ENCODE results near the gene FAM241B. TPM values are rescaled to one million over a fixed set of nuclear protein-coding genes. Genes with fewer than 3 reads are reported as not detected.

FAM241B gene
- total RNA-seq, 1 experiment from 2014 or later = 24.4 TPM

GRCh38 chr10:69636626-69637605, 6.9 kb downstream of the FAM241B start:
- CTCF ChIA-PET = interaction anchor here (0.6 to 15.6 kb wide), 51 partner anchors 9 to 324 kb away, joined by 3 to 511 read pairs (median 6); partner anchors contain the start of genes NEUROG3 and TSPAN15
- ATAC-seq (peak; percentile 76), DNase-seq (ENCODE audit: low spot score) (peak; percentile 66)
- Mint-ChIP-seq H3K27ac (no peak overlapping the region), H3K9me3 (no peaks in the 10 kb centered on the region), H3K36me3 (peaks cover 17% of the 10 kb centered on the region), H3K4me1 (peaks cover 13% of the 10 kb centered on the region), H3K4me3 (no peak overlapping the region), H3K27me3 (ENCODE audit: low read depth) (no peaks in the 10 kb centered on the region)
- POLR2A ChIA-PET = interaction anchor here (1.6 to 3.4 kb wide), 2 partner anchors 80 to 121 kb away, joined by 3 to 19 read pairs; no protein-coding TSS in a partner anchor
- TF ChIP-seq SMAD4 (CRISPR knock-in tag; IDR thresholded peaks at IDR 0.05) (no peak), ZNF281 (CRISPR knock-in tag; IDR thresholded peaks at IDR 0.05) (no peak)

GRCh38 chr10:69638642-69639041, 8.6 kb downstream of the FAM241B start:
- TF ChIP-seq TCF7 (CRISPR knock-in tag; IDR thresholded peaks at IDR 0.05; ENCODE audit: low read depth) (no peak), JUN (CRISPR knock-in tag; IDR thresholded peaks at IDR 0.05) (no peak)
- ATAC-seq (no peak), DNase-seq (ENCODE audit: low spot score) (no peak)
- Mint-ChIP-seq H3K36me3 (peaks cover 6% of the 10 kb centered on the region), H3K27me3 (ENCODE audit: low read depth) (no peaks in the 10 kb centered on the region; the same call in 1 of the 2 replicates), H3K9me3 (0 out of 2 replicates have a peak, but pooled peaks cover 3% of the 10 kb centered on the region), H3K4me1 (peaks cover 13% of the 10 kb centered on the region), H3K4me3 (no peak overlapping the region), H3K27ac (no peak overlapping the region)
- ChIA-PET CTCF (interaction anchor here (0.6 to 15.6 kb wide), 9 partner anchors 18 to 232 kb away, joined by 3 to 511 read pairs (median 4); partner anchors contain the start of gene NEUROG3), POLR2A (no interaction called here)

GRCh38 chr10:69639291-69640195, 9.5 kb downstream of the FAM241B start:
- DNase-seq (ENCODE audit: low spot score) = peak; percentile 81
- CTCF ChIA-PET = interaction anchor here (0.7 to 15.6 kb wide), 9 partner anchors 17 to 233 kb away, joined by 3 to 511 read pairs (median 4); partner anchors contain the start of gene NEUROG3
- peak; percentile 89 for TF ChIP-seq CTCF (IDR thresholded peaks at IDR 0.05)
- no peak for TF ChIP-seq MXD4 (CRISPR knock-in tag; IDR thresholded peaks at IDR 0.05; ENCODE audit: borderline replicate concordance)
- Mint-ChIP-seq H3K4me1 (peaks cover 13% of the 10 kb centered on the region), H3K27ac (0 out of 2 replicates have a peak overlapping the region, but pooled peaks have one; percentile 4), H3K4me3 (no peak overlapping the region), H3K9me3 (0 out of 2 replicates have a peak, but pooled peaks cover 3% of the 10 kb centered on the region), H3K36me3 (0 out of 2 replicates have a peak, but pooled peaks cover 3% of the 10 kb centered on the region), H3K27me3 (ENCODE audit: low read depth) (no peaks in the 10 kb centered on the region; the same call in 1 of the 2 replicates)
- POLR2A ChIA-PET = no interaction called here
- ATAC-seq = peak; percentile 76

- POLR2A ChIA-PET = no interaction called here
- Mint-ChIP-seq H3K9me3 (0 out of 2 replicates have a peak, but pooled peaks cover 3% of the 10 kb centered on the region), H3K36me3 (0 out of 2 replicates have a peak, but pooled peaks cover 3% of the 10 kb centered on the region), H3K27me3 (ENCODE audit: low read depth) (no peaks in the 10 kb centered on the region; the same call in 1 of the 2 replicates), H3K4me1 (peaks cover 17% of the 10 kb centered on the region), H3K4me3 (no peak overlapping the region), H3K27ac (no peak overlapping the region)
- no peak for DNase-seq (ENCODE audit: low spot score)
- ATAC-seq = no peak
- TF ChIP-seq ZSCAN18 (CRISPR knock-in tag; IDR thresholded peaks at IDR 0.05) = no peak
- CTCF ChIA-PET = interaction anchor here (8.1 to 17.6 kb wide), 3 partner anchors 20 to 125 kb away, joined by 140 to 511 read pairs (median 256); no protein-coding TSS in a partner anchor
These were observed 10.3 kb downstream of the FAM241B start for GRCh38 chr10:69640196-69640980.

Measured in WTC11 (cell line).